ENCODE measurements around the gene LDAH. TPM values are rescaled to one million over a fixed set of nuclear protein-coding genes. Genes with fewer than 3 reads are reported as not detected.

Gene LDAH
- total RNA-seq, 1 experiment from 2014 or later: 15.2 TPM

DNA sequence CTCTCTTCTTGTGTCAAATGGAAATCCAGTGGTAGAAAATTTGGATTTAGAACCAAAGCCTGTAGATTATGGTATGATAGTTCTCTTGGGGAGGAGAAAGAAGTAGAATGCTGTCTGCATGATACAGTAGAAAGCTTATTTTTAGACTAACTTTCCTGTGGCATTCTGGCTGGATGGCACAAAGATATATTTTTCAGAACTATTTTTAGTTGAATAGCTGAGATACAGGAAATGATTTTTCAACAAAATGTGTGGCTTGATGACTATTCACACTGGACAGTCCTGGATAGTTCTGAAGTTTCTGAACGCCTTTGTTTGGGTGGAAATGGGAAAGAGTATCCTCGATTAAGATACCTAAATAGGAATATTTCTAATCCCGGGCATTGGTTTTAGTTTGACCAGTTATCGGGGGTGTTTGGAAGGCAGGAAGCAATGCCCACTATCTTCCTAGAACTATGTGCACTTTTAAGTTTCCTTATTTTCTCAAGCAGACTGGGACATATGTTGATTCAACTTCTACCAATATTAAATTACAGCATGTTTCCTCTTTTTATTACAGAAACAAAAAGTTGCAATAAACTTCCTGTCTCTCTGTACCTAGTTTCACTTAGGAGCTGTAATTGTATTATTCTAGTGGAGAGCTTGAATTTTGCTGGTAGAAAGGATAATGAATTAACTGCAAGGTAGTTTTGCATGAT lies 123.8 kb downstream of the LDAH start:
- H2BK20ac ChIP-seq (ENCODE audit: low read depth, low read length, poor library complexity, severe bottlenecking): no peak overlapping the region
- H3K4me2 ChIP-seq (ENCODE audit: insufficient read depth, insufficient read length, low read length): no peak overlapping the region
- H3K9ac ChIP-seq (ENCODE audit: extremely low read depth, insufficient read length, low read length): no peak overlapping the region
- H3K27ac ChIP-seq (ENCODE audit: insufficient read length, low read depth, low read length): no peak overlapping the region
- H2BK15ac ChIP-seq (ENCODE audit: low read depth, low read length): no peak overlapping the region
- no peak overlapping the region for H3K4ac ChIP-seq (ENCODE audit: low read depth, low read length)
- H3K27me3 ChIP-seq (ENCODE audit: insufficient read depth, low read length): no peaks in the 10 kb centered on the region
- H3K4me1 ChIP-seq (ENCODE audit: insufficient read depth, low read length): no peaks in the 10 kb centered on the region
- H3K36me3 Mint-ChIP-seq (ENCODE audit: insufficient read depth in 1 of 3, low read depth in 3 of 3): peaks cover 0 to 2% (median 0%) of the 10 kb centered on the region in 3 experiments; a peak in 2 of 7 replicates
- no peak for DNase-seq
- no peaks in the 10 kb centered on the region; a peak in 1 of 4 replicates for H3K4me1 Mint-ChIP-seq
- H3K56ac ChIP-seq (ENCODE audit: insufficient read length, low read depth, low read length): no peak overlapping the region
- no peak overlapping the region for H2BK5ac ChIP-seq (ENCODE audit: insufficient read length, low read length)
- H4K8ac ChIP-seq (replicated peaks; ENCODE audit: insufficient read length, low read depth, low read length): no peak overlapping the region
- no CpG with 5 or more reads among the region's 4 CpGs for WGBS (ENCODE audit: extremely low coverage, insufficient read length, low lambda C conversion rate)
- H3K9me3 ChIP-seq (ENCODE audit: control insufficient read depth, low read depth, low read length): no peaks in the 10 kb centered on the region
- H2BK120ac ChIP-seq (ENCODE audit: low read depth, low read length, poor library complexity, severe bottlenecking): no peak overlapping the region
- no peak overlapping the region for H2AK5ac ChIP-seq (ENCODE audit: insufficient read length, low read length)
- no peak overlapping the region for H3K23ac ChIP-seq (ENCODE audit: insufficient read length, low read depth, low read length)
- H3T11ph ChIP-seq (ENCODE audit: low read length): no peak overlapping the region
- H4K5ac ChIP-seq (ENCODE audit: insufficient read length, low read depth, low read length): no peak overlapping the region
- H4K20me1 ChIP-seq (ENCODE audit: control insufficient read depth, insufficient read depth, insufficient read length): no peaks in the 10 kb centered on the region
- no peaks in the 10 kb centered on the region; a peak in 1 of 5 replicates for H3K9me3 Mint-ChIP-seq
- no peak overlapping the region for H4K91ac ChIP-seq (ENCODE audit: insufficient read length, low read depth, low read length)
- TF ChIP-seq, protein P1, sequence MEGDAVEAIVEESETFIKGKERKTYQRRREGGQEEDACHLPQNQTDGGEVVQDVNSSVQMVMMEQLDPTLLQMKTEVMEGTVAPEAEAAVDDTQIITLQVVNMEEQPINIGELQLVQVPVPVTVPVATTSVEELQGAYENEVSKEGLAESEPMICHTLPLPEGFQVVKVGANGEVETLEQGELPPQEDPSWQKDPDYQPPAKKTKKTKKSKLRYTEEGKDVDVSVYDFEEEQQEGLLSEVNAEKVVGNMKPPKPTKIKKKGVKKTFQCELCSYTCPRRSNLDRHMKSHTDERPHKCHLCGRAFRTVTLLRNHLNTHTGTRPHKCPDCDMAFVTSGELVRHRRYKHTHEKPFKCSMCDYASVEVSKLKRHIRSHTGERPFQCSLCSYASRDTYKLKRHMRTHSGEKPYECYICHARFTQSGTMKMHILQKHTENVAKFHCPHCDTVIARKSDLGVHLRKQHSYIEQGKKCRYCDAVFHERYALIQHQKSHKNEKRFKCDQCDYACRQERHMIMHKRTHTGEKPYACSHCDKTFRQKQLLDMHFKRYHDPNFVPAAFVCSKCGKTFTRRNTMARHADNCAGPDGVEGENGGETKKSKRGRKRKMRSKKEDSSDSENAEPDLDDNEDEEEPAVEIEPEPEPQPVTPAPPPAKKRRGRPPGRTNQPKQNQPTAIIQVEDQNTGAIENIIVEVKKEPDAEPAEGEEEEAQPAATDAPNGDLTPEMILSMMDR (conservative IDR thresholded peaks at IDR 0.05): no peak
- no peak overlapping the region for H3K14ac ChIP-seq (ENCODE audit: insufficient read depth, low read length)
- H3K79me2 ChIP-seq (ENCODE audit: insufficient read depth, low read length): no peaks in the 10 kb centered on the region
- no peak overlapping the region for H2BK12ac ChIP-seq (ENCODE audit: insufficient read length, low read depth, low read length)
- no peaks in the 10 kb centered on the region for H3K23me2 ChIP-seq (ENCODE audit: insufficient read length, low read depth, low read length, poor library complexity, severe bottlenecking)
- H3K27me3 Mint-ChIP-seq (ENCODE audit: low read depth): no peaks in the 10 kb centered on the region
- H3K27ac Mint-ChIP-seq: no peak overlapping the region
- no peak overlapping the region for H3K18ac ChIP-seq (ENCODE audit: insufficient read length, low read depth, low read length)
- no peak overlapping the region for H2AFZ ChIP-seq (ENCODE audit: low read length)
- no peak overlapping the region for H3K4me3 Mint-ChIP-seq
- H3K79me1 ChIP-seq (ENCODE audit: insufficient read depth, low read depth, low read length, poor library complexity, severe bottlenecking): no peaks in the 10 kb centered on the region
